WTC11 (cell line): ENCODE results near the gene PTPN3. TPM values are rescaled to one million over a fixed set of nuclear protein-coding genes. Genes with fewer than 3 reads are reported as not detected.

ENCODE experiments used
- ATAC-seq: fragments of 200-7000 bp; cut with Tn5 transposase; 2 replicates; pipeline ENCODE4 v1.10.0; 2021; ENCODE audit warnings: mild to moderate bottlenecking, moderate library complexity
- CTCF ChIA-PET: fragments of 300-600 bp; sonication (Branson Sonifier 250); formaldehyde crosslinking; loops from one replicate; lab custom pipeline; 2021; ENCODE audit warnings: antibody characterized with exemption; lab: Charles Lee
- POLR2A ChIA-PET: fragments of 350-600 bp; sonication (Branson Sonifier 250); formaldehyde crosslinking; loops from one replicate; lab custom pipeline; 2021; ENCODE audit warnings: antibody characterized with exemption; lab: Charles Lee
- DNase-seq: peaks from one replicate; pipeline ENCODE4 v3.0.0; 2021; ENCODE audit warnings: low spot score
- H3K27ac Mint-ChIP-seq: 2 replicates; pipeline ENCODE4 v1.8.0; 2021; ENCODE audit warnings: mixed read lengths
- H3K27me3 Mint-ChIP-seq: 2 replicates; pipeline ENCODE4 v1.8.0; 2021; ENCODE audit warnings: low read depth, mild to moderate bottlenecking, moderate library complexity, mixed read lengths
- H3K36me3 Mint-ChIP-seq: 2 replicates; pipeline ENCODE4 v1.8.0; 2021; ENCODE audit warnings: mixed read lengths
- H3K4me1 Mint-ChIP-seq: 2 replicates; pipeline ENCODE4 v1.8.0; 2022; ENCODE audit warnings: mixed read lengths
- H3K4me3 Mint-ChIP-seq: 2 replicates; pipeline ENCODE4 v1.8.0; 2021; ENCODE audit warnings: mild to moderate bottlenecking, moderate library complexity, mixed read lengths
- H3K9me3 Mint-ChIP-seq: 2 replicates; pipeline ENCODE4 v1.8.0; 2021; ENCODE audit warnings: mixed read lengths
- ARID4B ChIP-seq: sonication (generic); formaldehyde crosslinking; IDR thresholded peaks from 2 replicates; pipeline ENCODE4 v1.8.0; 2023; ENCODE audit warnings: missing genetic modification reagents, mild to moderate bottlenecking, borderline replicate concordance
- CTCF ChIP-seq: fragments of 200-600 bp; IDR thresholded peaks from 2 replicates; pipeline ENCODE4 v1.8.0; 2022; ENCODE audit warnings: antibody characterized with exemption
- E2F4 ChIP-seq: sonication (generic); formaldehyde crosslinking; IDR thresholded peaks from 2 replicates; pipeline ENCODE4 v1.8.1; 2022; ENCODE audit warnings: low read depth, mild to moderate bottlenecking, moderate library complexity, missing genetic modification reagents, borderline replicate concordance
- ETV6 ChIP-seq: sonication (generic); formaldehyde crosslinking; IDR thresholded peaks from 2 replicates; pipeline ENCODE4 v1.8.1; 2022; ENCODE audit warnings: mild to moderate bottlenecking, missing genetic modification reagents
- FOXP4 ChIP-seq: sonication (generic); formaldehyde crosslinking; IDR thresholded peaks from 2 replicates; pipeline ENCODE4 v1.8.0; 2022; ENCODE audit warnings: mild to moderate bottlenecking, missing genetic modification reagents
- GRHL2 ChIP-seq: fragments of 250-450 bp; sonication (Bioruptor Pico); IDR thresholded peaks from 2 replicates; pipeline ENCODE4 v1.8.0; 2022; ENCODE audit warnings: mild to moderate bottlenecking, moderate library complexity; ENCODE audit not compliant: insufficient replicate concordance, severe bottlenecking
- NFE2L1 ChIP-seq: sonication (generic); formaldehyde crosslinking; IDR thresholded peaks from 2 replicates; pipeline ENCODE4 v1.8.1; 2023; ENCODE audit warnings: missing genetic modification reagents
- PREB ChIP-seq: sonication (generic); formaldehyde crosslinking; IDR thresholded peaks from 2 replicates; pipeline ENCODE4 v1.8.1; 2022; ENCODE audit warnings: mild to moderate bottlenecking, missing genetic modification reagents, moderate library complexity, borderline replicate concordance
- RORB ChIP-seq: fragments of 250-450 bp; sonication (Bioruptor Pico); IDR thresholded peaks from 2 replicates; pipeline ENCODE4 v1.9.0; 2021; ENCODE audit warnings: mild to moderate bottlenecking
- SOX15 ChIP-seq: fragments of 250-450 bp; sonication (Bioruptor Pico); IDR thresholded peaks from 2 replicates; pipeline ENCODE4 v1.9.0; 2021; ENCODE audit warnings: mild to moderate bottlenecking
- STAT6 ChIP-seq: sonication (generic); formaldehyde crosslinking; conservative IDR thresholded peaks from 2 replicates; pipeline ENCODE4 v1.8.1; 2023; ENCODE audit warnings: mild to moderate bottlenecking, low read depth, missing genetic modification reagents, moderate library complexity
- ZBTB21 ChIP-seq: sonication (generic); formaldehyde crosslinking; IDR thresholded peaks from 2 replicates; pipeline ENCODE4 v1.8.1; 2023; ENCODE audit warnings: mild to moderate bottlenecking, missing genetic modification reagents, borderline replicate concordance
- ZNF121 ChIP-seq: sonication (generic); formaldehyde crosslinking; IDR thresholded peaks from 2 replicates; pipeline ENCODE4 v1.8.0; 2023; ENCODE audit warnings: missing genetic modification reagents
- ZNF263 ChIP-seq: sonication (generic); formaldehyde crosslinking; IDR thresholded peaks from 2 replicates; pipeline ENCODE4 v1.8.1; 2022; ENCODE audit warnings: low read depth, mild to moderate bottlenecking, moderate library complexity, missing genetic modification reagents
- ZNF396 ChIP-seq: fragments of 250-450 bp; sonication (Bioruptor Pico); IDR thresholded peaks from 2 replicates; pipeline ENCODE4 v1.8.0; 2021; ENCODE audit warnings: mild to moderate bottlenecking, moderate library complexity, borderline replicate concordance
- total RNA-seq: library from RNA; stranded (reverse); gene quantifications from 3 replicates; pipeline ENCODE4 v1.2.3, GENCODE V29; 2021

PTPN3 gene
- total RNA-seq, 1 experiment from 2014 or later = 1.7 TPM

GRCh38 chr9:109401169-109401989 lies 96.7 kb downstream of the PTPN3 start:
- Mint-ChIP-seq H3K9me3 (no peaks in the 10 kb centered on the region), H3K27ac (no peak overlapping the region), H3K36me3 (no peaks in the 10 kb centered on the region), H3K27me3 (no peaks in the 10 kb centered on the region), H3K4me3 (no peak overlapping the region), H3K4me1 (peaks cover 12% of the 10 kb centered on the region)
- peak; percentile 86 for DNase-seq
- POLR2A ChIA-PET = no interaction called here
- CTCF ChIA-PET = interaction anchor here (0.6 to 5.1 kb wide), 15 partner anchors 9 to 556 kb away, joined by 3 to 66 read pairs (median 6); no protein-coding TSS in a partner anchor
- no peak for TF ChIP-seq NFE2L1
- no peak for TF ChIP-seq SOX15
- no peak for TF ChIP-seq E2F4 (CRISPR knock-in tag)
- no peak for TF ChIP-seq ARID4B
- no peak for TF ChIP-seq PREB (CRISPR knock-in tag)
- peak; percentile 42; the same call in 1 of the 2 replicates for TF ChIP-seq ETV6 (CRISPR knock-in tag)
- TF ChIP-seq ZNF263 = no peak
- TF ChIP-seq ZBTB21 (CRISPR knock-in tag) = no peak
- TF ChIP-seq GRHL2 (CRISPR knock-in tag) = no peak
- TF ChIP-seq ZNF396 (CRISPR knock-in tag) = no peak
- TF ChIP-seq ZNF121 (CRISPR knock-in tag) = peak; percentile 35; the same call in 1 of the 2 replicates
- no peak for TF ChIP-seq STAT6 (CRISPR knock-in tag)
- no peak for TF ChIP-seq RORB (CRISPR knock-in tag)
- peak; percentile 89 for TF ChIP-seq CTCF
- no peak for TF ChIP-seq FOXP4 (CRISPR knock-in tag)
- ATAC-seq = peak; percentile 96
